Renal cortical epithelial cell (primary cell): ENCODE measurements around the gene CEP63. TPM values are rescaled to one million over a fixed set of nuclear protein-coding genes. Genes with fewer than 3 reads are reported as not detected.

ENCODE experiments used
- DNase-seq: peaks from one replicate; pipeline ENCODE4 v3.0.0-alpha.2; 2011; ENCODE audit warnings: low read depth
- total RNA-seq: library from RNA; depleted of rRNA; stranded (reverse); fragments of >200 nt; gene quantifications from 2 replicates; pipeline ENCODE4 v1.2.3, GENCODE V29; 2014

Gene CEP63
- total RNA-seq, 1 donor from 2014 or later: 31.3 TPM

DNA sequence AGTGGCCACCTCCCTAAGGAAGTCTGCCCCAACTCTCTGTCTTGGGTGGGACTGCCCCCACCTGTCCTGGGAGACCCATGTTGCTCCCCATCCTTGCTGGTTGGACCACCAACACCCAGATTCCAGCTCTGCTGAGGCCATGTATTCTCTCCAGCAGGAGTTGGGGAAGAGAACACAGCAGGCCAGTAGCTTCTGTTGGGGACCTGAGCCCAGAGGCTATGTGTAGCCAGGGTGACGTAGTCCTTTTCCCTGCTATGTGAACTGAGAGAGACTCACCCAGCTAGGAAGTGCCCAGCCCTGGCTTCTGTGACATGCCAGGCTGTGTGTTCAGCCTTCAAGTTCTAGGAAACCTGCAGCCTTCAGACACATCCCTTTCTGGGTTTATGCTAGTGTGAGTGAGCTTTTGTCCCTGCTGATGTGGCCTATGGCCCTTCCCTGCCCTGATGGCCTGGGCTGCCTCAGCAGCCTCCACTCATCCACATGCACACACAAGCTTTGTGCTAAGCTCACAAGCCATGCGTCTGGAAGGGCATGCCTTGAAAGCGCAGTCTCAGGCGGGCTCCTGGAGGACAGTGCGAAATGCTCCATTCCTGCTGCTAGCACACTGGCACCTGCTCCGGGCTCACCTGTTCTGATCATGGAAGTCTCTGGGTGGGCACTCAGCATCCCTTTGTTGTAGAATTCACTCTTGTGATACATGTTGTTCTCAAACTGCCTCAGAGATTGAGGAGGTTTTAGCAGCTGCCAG, 122.3 kb downstream of the CEP63 start:
- DNase-seq: no peak

GRCh38 chr3:134608771-134609435, 123.0 kb downstream of the CEP63 start:
- DNase-seq: no peak

GRCh38 chr3:134609821-134610431, 124.1 kb downstream of the CEP63 start:
- DNase-seq: no peak

GRCh38 chr3:134610432-134611385, 124.9 kb downstream of the CEP63 start:
- no peak for DNase-seq

DNA sequence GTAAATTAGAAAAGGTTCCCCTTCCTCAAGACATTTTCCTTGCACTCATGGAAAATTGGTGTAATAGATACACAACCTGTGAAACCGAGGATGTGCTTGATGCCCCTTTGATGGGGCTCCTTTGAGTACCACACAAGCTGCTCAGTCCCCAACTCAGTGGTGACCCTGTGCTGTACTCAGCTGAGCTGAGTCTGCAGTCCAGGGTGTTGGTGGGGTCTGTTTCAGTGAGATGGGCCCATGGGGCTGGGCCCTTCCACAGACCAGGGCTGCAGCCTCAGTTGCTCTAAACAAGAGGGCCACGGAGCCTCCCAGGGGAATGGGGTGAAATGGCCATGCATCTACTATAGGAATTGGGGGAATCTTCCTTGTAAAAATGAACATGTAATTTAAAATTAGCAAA, 125.7 kb downstream of the CEP63 start:
- no peak for DNase-seq

DNA sequence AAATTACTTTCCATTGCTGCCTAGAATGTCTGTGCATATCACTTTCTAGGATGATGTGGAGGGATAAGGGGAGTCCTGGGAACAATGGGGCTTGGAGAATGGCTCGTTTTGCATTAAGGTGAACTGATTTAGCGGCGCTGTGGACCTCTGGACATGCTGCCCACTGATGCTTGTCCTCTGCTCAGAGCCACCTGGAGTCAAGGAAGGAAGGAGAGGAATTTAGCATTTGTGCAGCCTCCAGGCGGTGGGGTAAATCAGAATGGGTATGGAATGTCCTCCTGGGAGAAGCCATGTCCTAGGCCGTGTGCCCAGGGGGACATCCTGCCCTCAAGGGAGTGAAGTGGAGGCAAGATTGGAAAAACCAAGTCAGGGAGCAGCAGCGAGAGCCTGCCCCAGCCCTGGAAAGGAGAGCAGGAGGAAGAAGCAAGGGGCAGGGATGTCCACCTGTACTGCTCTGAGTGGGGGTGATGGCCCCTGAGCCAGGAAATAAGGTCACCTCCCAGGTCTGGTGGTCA, 127.2 kb downstream of the CEP63 start:
- DNase-seq: no peak

DNA sequence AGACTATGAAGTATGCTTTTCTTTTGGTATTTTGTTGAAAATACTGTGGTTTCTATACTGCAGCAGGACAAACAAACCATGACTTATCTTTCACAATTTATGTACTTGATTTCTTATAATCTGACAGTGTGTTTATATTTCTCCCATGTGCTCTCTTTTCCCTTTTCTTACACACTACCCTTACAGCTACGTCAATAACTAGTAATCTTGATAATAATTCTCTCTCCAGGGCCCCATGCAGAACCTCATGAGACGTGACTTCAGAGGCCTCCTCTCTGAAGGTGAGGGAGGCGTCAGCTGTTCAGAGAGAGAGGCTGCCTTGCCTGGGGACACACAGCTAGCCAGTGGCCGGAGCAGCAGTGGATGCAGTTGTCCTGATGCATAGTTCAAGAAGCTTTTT, 129.1 kb downstream of the CEP63 start:
- DNase-seq: no peak

DNA sequence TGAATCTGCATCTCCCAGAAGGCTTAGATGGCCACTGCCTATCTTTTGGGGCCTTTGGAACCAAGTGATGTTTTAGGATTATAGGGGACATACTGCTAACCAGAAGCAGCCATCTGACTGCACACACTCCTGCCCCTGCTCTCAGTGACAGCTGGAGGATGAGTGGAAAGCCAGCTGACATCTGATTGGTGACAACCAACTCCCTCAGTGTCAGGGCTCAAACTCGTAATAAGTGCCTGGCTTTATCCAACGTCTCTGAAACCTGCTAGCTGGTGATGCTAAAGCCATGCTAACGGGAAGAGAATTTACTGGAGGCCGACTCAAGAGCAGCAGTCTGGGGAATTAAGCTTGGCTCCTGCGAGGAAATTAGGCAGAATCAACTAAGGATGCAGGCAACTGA, 129.9 kb downstream of the CEP63 start:
- no peak for DNase-seq

DNA sequence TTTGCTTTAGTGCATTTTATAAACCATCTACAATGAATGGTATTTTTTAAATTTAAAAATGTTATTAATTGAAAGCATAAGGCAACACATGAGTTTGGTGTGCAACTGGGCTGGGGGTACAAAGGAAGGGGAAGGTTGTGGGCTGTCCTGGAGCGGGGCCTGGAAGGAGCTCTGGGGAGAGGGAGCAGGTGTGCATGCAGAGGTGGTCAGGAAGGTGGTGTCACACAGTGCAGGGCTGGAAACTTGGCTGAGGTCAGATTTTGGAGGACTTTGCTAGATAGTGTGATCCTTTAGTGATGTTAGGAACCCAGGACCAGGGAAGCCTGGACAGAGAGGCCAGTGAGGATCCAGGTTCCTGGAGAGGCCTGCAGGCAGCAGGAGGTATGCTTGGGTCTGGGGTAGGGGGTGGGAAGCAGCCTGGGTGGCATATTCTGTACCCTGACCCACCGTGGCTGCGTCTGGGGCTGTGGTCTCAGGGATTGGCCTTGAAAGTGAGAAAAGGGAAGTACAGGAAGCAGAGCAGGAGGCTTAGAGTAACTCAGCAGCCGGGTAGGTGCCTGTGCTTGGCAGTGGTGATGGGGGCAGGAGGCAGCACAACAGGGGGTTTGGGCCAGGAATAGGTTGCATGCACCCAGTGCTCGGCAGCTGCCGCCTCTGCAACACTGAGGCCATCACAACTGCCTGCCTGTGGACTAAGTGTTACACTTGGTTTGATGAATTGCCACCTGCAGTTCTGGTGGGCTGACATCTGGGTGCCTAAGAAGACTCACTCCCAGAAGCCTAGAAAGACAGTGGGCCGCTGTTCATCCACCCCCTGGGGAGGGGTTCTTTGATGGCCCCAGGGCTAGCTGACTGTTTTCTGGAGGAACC, 132.0 kb downstream of the CEP63 start:
- DNase-seq: no peak

DNA sequence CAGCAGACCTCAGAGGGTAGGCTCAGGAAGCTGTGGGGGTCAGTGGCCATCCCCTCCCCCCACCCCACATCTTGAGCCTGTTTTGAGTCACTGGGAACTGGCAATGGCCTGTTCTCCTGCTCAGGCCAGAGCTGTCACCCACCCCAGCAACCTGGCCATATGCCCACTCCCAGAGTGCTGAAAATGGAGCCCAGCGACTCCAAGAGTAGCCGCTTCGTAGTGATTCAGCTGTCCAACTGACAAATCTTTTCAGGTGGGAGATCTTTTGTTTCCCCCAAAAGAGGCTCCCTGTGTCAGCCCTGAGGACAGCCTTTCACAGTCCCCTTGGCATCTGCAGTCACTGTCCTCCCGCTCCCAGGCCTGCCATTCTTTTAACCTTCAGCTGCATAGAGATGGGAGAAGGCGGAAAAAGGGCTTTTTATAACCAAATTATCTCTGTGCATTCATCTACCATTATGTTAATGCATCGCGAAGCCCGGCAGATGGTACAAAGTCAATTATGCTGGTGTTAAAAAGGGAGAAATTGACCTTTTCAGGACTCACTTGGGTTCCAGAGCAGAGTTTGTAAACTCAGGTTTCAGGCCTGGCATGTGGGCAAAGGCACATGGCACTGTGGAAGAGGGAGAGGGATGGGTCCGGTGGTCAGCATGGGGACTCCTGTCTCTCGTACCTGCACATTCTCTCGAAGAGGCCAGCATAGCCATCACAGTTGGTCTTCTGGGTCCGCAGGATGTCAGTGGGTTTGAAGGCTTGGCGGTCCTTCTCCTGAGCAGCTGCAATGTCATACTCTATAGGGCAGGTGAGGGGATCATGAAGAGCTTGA, 132.8 kb downstream of the CEP63 start:
- DNase-seq: no peak

DNA sequence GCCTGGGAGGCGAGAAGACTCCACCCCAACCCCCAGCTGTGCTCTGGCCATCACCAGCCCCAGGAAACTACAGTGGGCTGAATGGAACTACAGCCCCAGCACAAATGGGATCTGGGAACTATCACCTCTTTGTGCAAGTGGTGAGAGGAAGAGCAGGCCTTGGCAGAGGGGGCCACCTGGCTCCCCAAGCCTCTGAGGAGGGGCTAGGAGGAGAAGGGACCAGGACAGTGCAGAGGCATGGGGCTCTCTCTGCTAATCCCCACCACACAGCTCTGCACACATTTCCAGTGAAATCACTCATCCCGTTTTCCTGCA, 133.4 kb downstream of the CEP63 start:
- no peak for DNase-seq

DNA sequence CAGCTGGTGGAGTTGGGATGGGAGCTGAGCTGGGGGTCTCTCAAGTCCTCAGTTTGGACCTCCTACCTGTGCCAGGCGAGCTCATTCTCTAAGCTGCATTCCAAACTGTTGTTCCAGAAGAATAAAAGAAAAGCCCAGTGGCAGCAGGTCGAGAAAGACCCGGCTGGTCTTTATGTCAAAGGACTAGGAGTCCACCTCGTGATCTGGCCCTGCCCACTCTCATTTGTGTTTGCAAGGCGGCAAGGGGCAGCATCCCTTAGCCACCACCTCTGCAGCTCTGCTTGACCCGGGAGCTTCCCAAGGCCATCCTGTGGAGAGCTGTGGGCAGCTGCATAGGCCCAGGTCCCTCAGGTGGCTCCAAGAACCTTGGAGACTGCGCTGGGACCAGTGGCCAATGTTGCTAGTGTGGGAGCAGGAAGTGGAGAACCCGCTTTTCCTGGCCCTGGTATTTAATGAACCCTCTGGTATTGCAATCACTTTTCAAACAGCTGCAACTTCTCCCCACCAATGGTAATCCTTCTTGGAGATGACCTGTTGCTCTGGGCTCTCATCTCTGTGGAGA, 134.1 kb downstream of the CEP63 start:
- no peak for DNase-seq

DNA sequence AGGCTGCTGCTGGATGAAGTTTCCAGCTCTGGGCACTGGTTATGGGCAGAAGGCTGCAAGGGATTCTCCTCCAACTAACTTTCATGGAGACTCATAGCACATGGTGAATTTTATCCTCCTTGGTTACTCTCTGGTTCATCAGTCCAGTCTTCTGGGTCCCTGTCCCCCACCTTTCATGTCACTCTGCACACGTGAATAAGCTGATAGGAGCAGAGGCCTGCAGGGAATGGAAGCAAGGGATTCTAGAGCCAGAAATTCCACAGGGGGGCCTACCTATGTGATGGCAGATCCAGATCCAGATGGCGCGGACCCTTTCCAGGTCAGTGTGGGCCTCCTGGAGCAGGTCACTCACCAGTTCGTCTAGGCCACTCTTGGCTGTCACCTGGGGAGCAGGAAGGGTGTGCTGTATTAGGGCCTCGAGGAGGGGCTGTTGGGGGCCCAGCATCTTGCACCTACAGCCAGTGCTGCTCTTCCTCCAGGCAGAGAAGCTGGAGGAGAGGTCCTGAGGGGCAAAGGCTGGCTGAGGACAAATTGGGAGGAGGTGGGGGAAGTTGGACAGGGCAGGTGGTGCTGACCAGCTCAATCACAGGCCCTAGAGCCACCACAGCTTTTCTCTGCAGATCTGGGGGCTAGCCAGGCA, 134.7 kb downstream of the CEP63 start:
- no peak for DNase-seq

- no peak for DNase-seq
These were observed 136.0 kb downstream of the CEP63 start for GRCh38 chr3:134621854-134622253.

GRCh38 chr3:134622806-134623365, 137.0 kb downstream of the CEP63 start:
- no peak for DNase-seq

GRCh38 chr3:134623615-134624245, 137.9 kb downstream of the CEP63 start:
- no peak for DNase-seq
